OCI-LY7 (cell line): ENCODE results near the gene IFT27.

ENCODE experiments used
- EZH2phosphoT487 ChIP-seq: fragments of 200-600 bp; sonication (generic); IDR thresholded peaks from 2 replicates; pipeline ENCODE4 v1.6.1; 2018; ENCODE audit warnings: low read depth, borderline replicate concordance, mild to moderate bottlenecking, mixed run types, antibody characterized with exemption, low read length, moderate library complexity, mixed read lengths
- TF ChIP-seq, protein P1 (sequence below): fragments of 200-600 bp; sonication (generic); conservative IDR thresholded peaks from 2 replicates; pipeline ENCODE4 v1.5.1; 2014; ENCODE audit warnings: mild to moderate bottlenecking, antibody characterized with exemption, low read length, moderate library complexity, mixed read lengths

DNA sequence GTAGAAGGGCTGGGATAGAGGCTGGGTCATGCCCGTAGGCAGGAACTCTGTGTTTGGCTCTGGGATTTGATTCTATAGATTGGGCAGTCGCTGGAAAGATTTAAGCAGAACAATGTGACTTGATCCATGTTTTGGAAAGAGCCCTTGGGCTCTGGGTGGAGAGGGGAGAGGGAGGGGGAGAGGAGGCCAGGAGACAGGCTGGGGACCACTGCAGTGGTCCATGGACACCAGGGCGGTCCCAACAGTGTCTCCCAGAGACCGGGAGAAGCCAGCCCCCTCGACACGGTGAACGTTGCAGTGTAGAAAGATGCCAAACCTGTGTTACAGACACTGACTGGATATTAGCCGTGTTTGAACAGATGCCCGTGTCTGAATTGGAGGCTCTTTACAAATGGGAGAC lies 21.5 kb upstream of the IFT27 start:
- TF ChIP-seq, protein P1, sequence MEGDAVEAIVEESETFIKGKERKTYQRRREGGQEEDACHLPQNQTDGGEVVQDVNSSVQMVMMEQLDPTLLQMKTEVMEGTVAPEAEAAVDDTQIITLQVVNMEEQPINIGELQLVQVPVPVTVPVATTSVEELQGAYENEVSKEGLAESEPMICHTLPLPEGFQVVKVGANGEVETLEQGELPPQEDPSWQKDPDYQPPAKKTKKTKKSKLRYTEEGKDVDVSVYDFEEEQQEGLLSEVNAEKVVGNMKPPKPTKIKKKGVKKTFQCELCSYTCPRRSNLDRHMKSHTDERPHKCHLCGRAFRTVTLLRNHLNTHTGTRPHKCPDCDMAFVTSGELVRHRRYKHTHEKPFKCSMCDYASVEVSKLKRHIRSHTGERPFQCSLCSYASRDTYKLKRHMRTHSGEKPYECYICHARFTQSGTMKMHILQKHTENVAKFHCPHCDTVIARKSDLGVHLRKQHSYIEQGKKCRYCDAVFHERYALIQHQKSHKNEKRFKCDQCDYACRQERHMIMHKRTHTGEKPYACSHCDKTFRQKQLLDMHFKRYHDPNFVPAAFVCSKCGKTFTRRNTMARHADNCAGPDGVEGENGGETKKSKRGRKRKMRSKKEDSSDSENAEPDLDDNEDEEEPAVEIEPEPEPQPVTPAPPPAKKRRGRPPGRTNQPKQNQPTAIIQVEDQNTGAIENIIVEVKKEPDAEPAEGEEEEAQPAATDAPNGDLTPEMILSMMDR = no peak
- TF ChIP-seq EZH2phosphoT487 = no peak
